Nephron (organoid): Measurements from ENCODE around the gene RTL10.

ENCODE experiments used
- H3K27ac Mint-ChIP-seq, 3 experiments: 2 replicates each; pipeline ENCODE4 v1.8.0; 2020; ENCODE audit warnings: mixed read lengths in 3 of 3, mild to moderate bottlenecking in 2 of 3, moderate library complexity in 1 of 3
- H3K27me3 Mint-ChIP-seq: 2 replicates; pipeline ENCODE4 v1.8.0; 2021; ENCODE audit warnings: low read depth, mild to moderate bottlenecking, moderate library complexity, mixed read lengths
- H3K36me3 Mint-ChIP-seq: 2 replicates; pipeline ENCODE4 v1.8.0; 2020; ENCODE audit warnings: low read depth, mixed read lengths
- H3K4me1 Mint-ChIP-seq: 2 replicates; pipeline ENCODE4 v1.8.0; 2020; ENCODE audit warnings: mixed read lengths
- H3K4me3 Mint-ChIP-seq, 3 experiments: 2 replicates each; pipeline ENCODE4 v1.8.0; 2020; ENCODE audit warnings: mild to moderate bottlenecking in 3 of 3, mixed read lengths in 3 of 3, moderate library complexity in 2 of 3
- H3K9me3 Mint-ChIP-seq: 2 replicates; pipeline ENCODE4 v1.8.0; 2020; ENCODE audit warnings: mixed read lengths
- TF ChIP-seq, protein P1 (sequence below), 3 experiments: fragments of 200-600 bp; sonication (generic); IDR thresholded peaks; one replicate each; pipeline ENCODE4 v1.5.0; 2021; ENCODE audit warnings: antibody characterized with exemption in 3 of 3; ENCODE audit not compliant: unreplicated experiment in 3 of 3

RTL10 gene

DNA sequence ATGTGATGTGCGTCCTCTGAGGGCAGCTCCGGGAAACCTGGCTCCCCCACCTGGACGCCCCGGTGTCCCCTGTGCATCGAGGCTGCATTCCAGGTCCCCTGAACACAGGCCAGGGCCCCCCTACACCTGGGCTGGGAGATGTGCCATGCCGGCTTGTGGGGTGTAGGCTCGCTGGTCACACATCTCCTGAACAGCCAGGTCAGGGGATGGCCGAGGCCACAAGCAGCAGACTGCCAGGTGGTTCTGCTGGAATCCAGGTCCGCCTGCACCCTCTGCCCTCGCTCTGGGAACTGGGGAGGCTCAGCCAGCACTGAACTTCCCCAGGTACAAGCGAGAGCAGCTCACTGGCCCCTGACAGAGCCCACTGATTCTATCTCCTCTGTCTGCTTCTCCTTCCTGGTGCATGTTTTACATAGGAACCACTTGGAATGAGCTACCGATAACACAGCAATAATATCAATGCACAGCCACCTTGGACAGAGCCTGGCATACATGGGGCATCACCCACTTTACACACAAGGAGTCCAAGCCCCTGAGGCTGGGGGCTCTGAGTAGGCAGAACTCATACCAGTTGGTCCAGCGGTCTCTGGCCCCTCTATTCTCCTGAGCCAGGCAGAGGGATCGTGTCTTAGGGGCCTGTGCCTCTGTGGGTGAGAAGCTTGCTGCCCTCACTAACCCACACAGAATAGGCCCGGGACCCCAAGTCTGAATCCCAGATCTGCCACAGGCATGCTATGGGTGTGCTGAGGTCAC lies 47.3 kb downstream of the RTL10 start:
- Mint-ChIP-seq H3K27ac (no peak overlapping the region), H3K27me3 (peaks cover 22% of the 10 kb centered on the region), H3K4me3 (no peak overlapping the region), H3K4me1 (peaks cover 9% of the 10 kb centered on the region), H3K36me3 (peaks cover 3% of the 10 kb centered on the region), H3K9me3 (no peaks in the 10 kb centered on the region)
- TF ChIP-seq, protein P1, sequence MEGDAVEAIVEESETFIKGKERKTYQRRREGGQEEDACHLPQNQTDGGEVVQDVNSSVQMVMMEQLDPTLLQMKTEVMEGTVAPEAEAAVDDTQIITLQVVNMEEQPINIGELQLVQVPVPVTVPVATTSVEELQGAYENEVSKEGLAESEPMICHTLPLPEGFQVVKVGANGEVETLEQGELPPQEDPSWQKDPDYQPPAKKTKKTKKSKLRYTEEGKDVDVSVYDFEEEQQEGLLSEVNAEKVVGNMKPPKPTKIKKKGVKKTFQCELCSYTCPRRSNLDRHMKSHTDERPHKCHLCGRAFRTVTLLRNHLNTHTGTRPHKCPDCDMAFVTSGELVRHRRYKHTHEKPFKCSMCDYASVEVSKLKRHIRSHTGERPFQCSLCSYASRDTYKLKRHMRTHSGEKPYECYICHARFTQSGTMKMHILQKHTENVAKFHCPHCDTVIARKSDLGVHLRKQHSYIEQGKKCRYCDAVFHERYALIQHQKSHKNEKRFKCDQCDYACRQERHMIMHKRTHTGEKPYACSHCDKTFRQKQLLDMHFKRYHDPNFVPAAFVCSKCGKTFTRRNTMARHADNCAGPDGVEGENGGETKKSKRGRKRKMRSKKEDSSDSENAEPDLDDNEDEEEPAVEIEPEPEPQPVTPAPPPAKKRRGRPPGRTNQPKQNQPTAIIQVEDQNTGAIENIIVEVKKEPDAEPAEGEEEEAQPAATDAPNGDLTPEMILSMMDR (IDR thresholded peaks at IDR 0.05; ENCODE audit: unreplicated experiment in 3 of 3): no peak

DNA sequence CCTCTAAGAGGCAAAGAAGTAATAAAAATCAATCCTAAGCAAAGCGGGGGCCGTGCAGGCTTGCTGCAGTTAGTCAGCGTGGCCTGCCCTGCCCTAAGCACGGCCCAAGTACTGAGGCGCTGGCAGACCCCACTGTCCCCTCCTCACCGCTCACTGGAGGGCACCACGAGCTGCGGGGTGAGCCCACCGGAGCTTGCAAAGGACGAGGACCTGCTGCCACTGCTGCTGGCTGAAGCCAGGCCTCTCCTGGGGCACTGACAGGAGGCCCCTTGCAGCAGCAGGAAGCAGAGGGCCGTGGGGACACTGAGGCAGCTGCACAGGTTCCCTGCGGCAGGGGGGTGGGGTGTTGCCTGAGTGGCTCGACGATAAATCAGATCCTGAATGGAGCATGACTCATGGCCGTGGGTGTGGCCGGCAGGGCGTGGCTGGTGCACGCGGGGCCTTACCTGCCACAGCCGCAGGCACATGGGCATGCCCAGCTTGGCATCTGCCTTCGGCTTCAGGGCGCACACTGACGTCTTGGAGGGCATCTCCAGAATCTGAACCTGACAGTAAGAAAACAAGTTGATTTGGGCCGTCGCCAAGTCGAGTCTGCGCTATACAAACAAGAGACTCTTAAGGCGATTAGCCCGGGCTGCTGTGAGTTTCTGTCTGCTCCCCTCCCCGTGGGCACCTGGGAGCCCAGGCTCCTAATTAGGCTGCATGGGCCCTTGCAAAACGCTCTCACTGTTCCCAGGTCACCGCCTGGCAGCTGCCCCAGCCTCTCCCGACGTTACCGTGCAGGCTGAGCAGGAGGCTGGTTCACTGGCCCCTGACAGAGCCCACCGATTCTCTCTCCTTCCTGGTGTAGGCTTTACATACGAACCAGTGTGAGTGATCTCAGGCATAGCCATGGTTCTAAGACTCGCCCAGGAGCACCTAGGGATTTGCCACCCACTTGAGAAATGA lies 48.2 kb downstream of the RTL10 start:
- TF ChIP-seq, protein P1 (IDR thresholded peaks at IDR 0.05; ENCODE audit: unreplicated experiment in 3 of 3): no peak
- Mint-ChIP-seq H3K27me3 (peaks cover 23% of the 10 kb centered on the region), H3K36me3 (peaks cover 3% of the 10 kb centered on the region), H3K4me3 (no peak overlapping the region), H3K9me3 (no peaks in the 10 kb centered on the region), H3K4me1 (peaks cover 9% of the 10 kb centered on the region), H3K27ac (no peak overlapping the region)

DNA sequence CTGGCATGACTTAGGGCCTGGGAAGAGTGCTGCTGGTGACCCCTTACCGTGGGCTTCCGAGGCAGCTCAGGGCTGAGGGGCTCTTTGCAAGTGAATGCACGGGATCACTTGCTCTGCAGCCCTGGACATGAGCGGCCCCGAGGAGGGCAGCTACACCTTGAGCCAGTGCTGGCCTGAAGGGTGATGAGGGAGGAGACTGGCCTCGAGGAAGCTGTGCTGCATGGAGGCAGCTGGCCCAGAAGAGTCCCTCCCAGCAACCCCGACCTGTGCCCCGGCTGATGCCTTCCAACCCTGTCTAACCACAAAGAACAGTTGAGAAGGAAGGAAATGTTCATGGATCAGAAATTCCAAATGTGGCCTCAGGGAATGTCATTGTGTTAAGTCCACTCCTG lies 48.9 kb downstream of the RTL10 start:
- Mint-ChIP-seq H3K4me3 (no peak overlapping the region), H3K9me3 (no peaks in the 10 kb centered on the region), H3K27me3 (peaks cover 21% of the 10 kb centered on the region), H3K4me1 (peaks cover 3% of the 10 kb centered on the region), H3K36me3 (no peaks in the 10 kb centered on the region), H3K27ac (no peak overlapping the region)
- TF ChIP-seq, protein P1 (IDR thresholded peaks at IDR 0.05; ENCODE audit: unreplicated experiment in 3 of 3): no peak
